Measurements from ENCODE around the gene TEX30.
"Not testable (repeated sequence)": the region's sequence is repeated elsewhere in the genome, so short reads cannot be mapped to it uniquely, and the experiment has no call there.

Gene TEX30

GRCh38 chr13:102773441-102774213 is at the start of gene TEX30:
TEX30 (minus strand) TSS chr13:102773786; CDS start chr13:102770026, 3,760 bp downstream.
- peak; percentile 73 for DNase-seq (ENCODE audit: low spot score)

GRCh38 chr13:102817907-102818306 is 44.3 kb upstream of the TEX30 start:
- DNase-seq (ENCODE audit: low spot score) = no peak

GRCh38 chr13:102817241-102817640 is 43.7 kb upstream of the TEX30 start:
- no peak for DNase-seq (ENCODE audit: low spot score)

GRCh38 chr13:102816708-102817107 is 43.1 kb upstream of the TEX30 start:
- DNase-seq (ENCODE audit: low spot score) = no peak

- DNase-seq (ENCODE audit: low spot score) = no peak
Observed at GRCh38 chr13:102815788-102816187, 42.2 kb upstream of the TEX30 start.

- DNase-seq (ENCODE audit: low spot score) = no peak
Observed at GRCh38 chr13:102814793-102815192, 41.2 kb upstream of the TEX30 start.

GRCh38 chr13:102814025-102814607 is 40.5 kb upstream of the TEX30 start:
- DNase-seq (ENCODE audit: low spot score) = no peak

- DNase-seq (ENCODE audit: low spot score) = no peak
Observed at GRCh38 chr13:102812611-102813287, 39.2 kb upstream of the TEX30 start.

GRCh38 chr13:102807699-102808098 is 34.1 kb upstream of the TEX30 start:
- no peak for DNase-seq (ENCODE audit: low spot score)

- no peak for DNase-seq (ENCODE audit: low spot score)
Observed at GRCh38 chr13:102805680-102806079, 32.1 kb upstream of the TEX30 start.

- DNase-seq (ENCODE audit: low spot score) = peak; percentile 74
Observed at GRCh38 chr13:102800145-102801041, 26.8 kb upstream of the TEX30 start.

- DNase-seq (ENCODE audit: low spot score) = peak; percentile 26
Observed at GRCh38 chr13:102799426-102800144, 26.0 kb upstream of the TEX30 start.

- DNase-seq (ENCODE audit: low spot score) = peak; percentile 84
Observed at GRCh38 chr13:102798581-102799425, 25.2 kb upstream of the TEX30 start, which contains the start of the genes BIVM and POGLUT2. BIVM (plus strand) TSS chr13:102799119; CDS start chr13:102807268, 8,149 bp downstream. POGLUT2 (minus strand) TSS chr13:102798976; CDS start chr13:102798670, 306 bp downstream.

GRCh38 chr13:102793611-102794355 is 20.2 kb upstream of the TEX30 start:
- no peak for DNase-seq (ENCODE audit: low spot score)

GRCh38 chr13:102792396-102792795 is 18.8 kb upstream of the TEX30 start:
- no peak for DNase-seq (ENCODE audit: low spot score)

GRCh38 chr13:102788683-102789082 is 15.1 kb upstream of the TEX30 start:
- DNase-seq (ENCODE audit: low spot score) = no peak

GRCh38 chr13:102784483-102784882 is 10.9 kb upstream of the TEX30 start:
- no peak for DNase-seq (ENCODE audit: low spot score)

GRCh38 chr13:102781591-102781990 is 8.0 kb upstream of the TEX30 start:
- DNase-seq (ENCODE audit: low spot score) = no peak

- not testable (repeated sequence) for DNase-seq (ENCODE audit: low spot score)
Observed at GRCh38 chr13:102780656-102781055, 7.1 kb upstream of the TEX30 start.

All from pons (tissue), 1 donor.